ENCODE results near the gene SMURF2. TPM values are rescaled to one million over a fixed set of nuclear protein-coding genes. Genes with fewer than 3 reads are reported as not detected.
A peak's percentile ranks its signal among the peaks of the same experiment; 100 is the strongest.

SMURF2 gene
- total and polyA plus RNA-seq, 7 experiments from 2014 or later, result 8.8 to 35.7 (median 30.9) TPM

DNA sequence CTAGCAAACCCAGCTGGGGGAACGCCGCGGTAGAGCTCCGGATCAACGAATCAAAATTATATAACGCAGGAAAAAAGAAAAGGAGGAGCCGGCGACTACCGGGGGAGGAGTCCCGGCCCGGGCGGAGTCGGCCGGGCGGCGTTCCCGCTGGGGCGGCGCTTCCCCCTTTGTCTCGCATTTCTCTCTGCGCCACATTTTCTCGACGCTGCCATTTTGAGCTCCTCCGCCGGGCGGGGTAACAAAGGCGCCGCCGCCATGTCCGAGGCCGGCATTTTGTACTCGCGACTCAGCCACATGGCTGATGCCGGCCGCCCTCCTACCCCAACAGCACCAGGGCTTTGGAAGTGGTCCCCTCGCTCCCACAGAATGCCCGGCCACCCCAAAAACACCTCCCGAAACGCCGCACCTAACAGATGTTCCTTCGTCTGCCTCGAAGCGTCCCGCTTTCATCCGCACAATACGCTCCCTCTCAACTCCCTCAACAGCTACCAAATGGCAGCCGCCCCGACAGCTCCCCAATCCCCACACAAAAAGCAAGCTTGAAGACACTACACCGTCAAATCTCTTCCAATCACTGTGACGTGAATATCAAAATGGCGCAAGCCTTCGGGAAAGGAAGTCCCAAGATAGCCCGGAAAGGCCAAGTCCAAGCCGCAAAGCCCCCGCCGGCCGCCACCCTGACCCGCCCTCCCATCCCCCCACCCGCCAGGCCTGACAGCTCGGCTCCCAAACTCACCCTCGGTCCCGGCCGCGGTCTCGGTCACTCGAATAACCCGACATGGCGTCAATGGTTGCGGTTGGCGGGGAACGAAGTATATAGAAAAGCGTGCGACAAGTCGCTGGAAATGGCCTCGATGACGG is 156.5 kb downstream of the SMURF2 start:
- H3K27me3 ChIP-seq (ENCODE audit: control insufficient read depth in 2 of 2, insufficient read depth in 2 of 2, low read length in 2 of 2), result no peaks in the 10 kb centered on the region
- peaks cover 0 to 31% (median 0%) of the 10 kb centered on the region in 11 donors for H3K9me3 Mint-ChIP-seq
- peak overlapping the region; percentile 99 to 100 (median 100) for H3K27ac Mint-ChIP-seq
- intact Hi-C loops (cut with micrococcal nuclease), result loop anchor here (1.0 to 10.0 kb wide), 26 partner anchors 8 to 1055 kb away; partner anchors contain the start of genes ERN1 (in 2 of the 2), FTSJ3 (in 2 of the 2), POLG2 (in 2 of the 2) and PSMC5 (in 2 of the 2)
- peaks cover 14 to 74% (median 54%) of the 10 kb centered on the region in 5 donors for H3K36me3 Mint-ChIP-seq
- peak overlapping the region; percentile 97 to 100 (median 99) for H3K4me3 Mint-ChIP-seq
- peaks cover 41 to 50% of the 10 kb centered on the region in 2 donors for H3K4me1 ChIP-seq (ENCODE audit: control insufficient read depth in 2 of 2, insufficient read depth in 2 of 2, low read length in 2 of 2)
- H3K4me3 ChIP-seq (ENCODE audit: low read length), result peak overlapping the region; percentile 98
- ATAC-seq (peak; percentile 37), DNase-seq (peak; percentile 77 to 95 (median 91))
- ChIA-PET POLR2A (interaction anchor here (0.6 to 5.5 kb wide), 59 partner anchors 9 to 1750 kb away, joined by 3 to 224 read pairs (median 4); partner anchors contain the start of genes CCDC47, DDX42, ERN1 and ICAM2), CTCF (interaction anchor here (0.6 to 3.7 kb wide), 9 partner anchors 9 to 763 kb away, joined by 3 to 30 read pairs (median 4); partner anchors contain the start of genes CCDC47 and POLG2)
- H3K27ac ChIP-seq (ENCODE audit: low read depth, low read length), result peak overlapping the region; percentile 100
- peaks cover 40 to 76% (median 50%) of the 10 kb centered on the region in 3 experiments for H3K36me3 ChIP-seq (ENCODE audit: control insufficient read depth in 2 of 3, insufficient read depth in 3 of 3, low read length in 3 of 3)
- H3K4me1 Mint-ChIP-seq, result peaks cover 33 to 84% (median 75%) of the 10 kb centered on the region in 7 donors
- peaks cover 0 to 11% (median 0%) of the 10 kb centered on the region in 5 donors for H3K27me3 Mint-ChIP-seq
- no peaks in the 10 kb centered on the region for H3K9me3 ChIP-seq (ENCODE audit: control insufficient read depth in 2 of 3, low read length in 3 of 3)

DNA sequence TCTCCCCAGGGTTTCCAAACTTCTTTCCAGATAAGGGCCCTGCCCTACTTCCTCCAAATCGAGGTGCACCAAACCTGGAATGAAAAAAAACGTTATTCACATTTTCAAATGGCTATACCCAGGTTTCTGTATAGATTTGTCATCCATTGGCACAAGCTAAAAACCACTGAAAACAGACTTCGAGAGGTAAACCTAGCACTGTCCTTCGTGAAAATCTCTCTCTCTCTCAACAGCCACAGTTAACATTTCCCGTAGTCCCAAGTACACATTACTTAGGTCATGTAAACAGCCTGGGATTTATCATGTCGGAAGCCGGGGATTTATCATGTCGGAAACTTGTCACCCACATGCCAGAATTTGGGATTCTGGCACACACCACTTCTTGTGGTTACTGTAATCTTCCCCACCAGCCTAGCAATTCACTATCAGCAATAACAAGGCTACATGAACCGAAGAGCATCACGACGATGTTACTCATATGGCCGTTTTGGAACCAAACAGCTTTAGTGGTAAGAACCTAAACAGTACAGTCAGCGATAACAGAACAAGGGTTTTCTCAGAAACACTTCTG is 157.3 kb downstream of the SMURF2 start:
- no peak for ATAC-seq
- H3K27me3 Mint-ChIP-seq, result peaks cover 0 to 11% (median 0%) of the 10 kb centered on the region in 5 donors
- no peaks in the 10 kb centered on the region for H3K9me3 ChIP-seq (ENCODE audit: control insufficient read depth in 2 of 3, low read length in 3 of 3)
- intact Hi-C loops (cut with micrococcal nuclease), result loop anchor here (5.0 to 10.0 kb wide), 7 partner anchors 97 to 678 kb away; partner anchors contain the start of genes FTSJ3 (in 1 of the 2), GNA13 (in 1 of the 2), LRRC37A3 (in 1 of the 2) and PSMC5 (in 1 of the 2)
- H3K9me3 Mint-ChIP-seq, result peaks cover 0 to 34% (median 0%) of the 10 kb centered on the region in 11 donors
- peak overlapping the region; percentile 99 to 100 (median 100) for H3K27ac Mint-ChIP-seq
- ChIA-PET CTCF (interaction anchor here (0.8 to 3.7 kb wide), 7 partner anchors 8 to 731 kb away, joined by 3 to 30 read pairs (median 4); partner anchors contain the start of genes CCDC47 and POLG2), POLR2A (interaction anchor here (0.6 to 5.5 kb wide), 52 partner anchors 8 to 1751 kb away, joined by 3 to 224 read pairs (median 4); partner anchors contain the start of genes CCDC47, DDX42, ERN1 and ICAM2)
- H3K4me3 ChIP-seq (ENCODE audit: low read length), result peak overlapping the region; percentile 98
- H3K36me3 Mint-ChIP-seq, result peaks cover 14 to 74% (median 58%) of the 10 kb centered on the region in 5 donors
- no peaks in the 10 kb centered on the region for H3K27me3 ChIP-seq (ENCODE audit: control insufficient read depth in 2 of 2, insufficient read depth in 2 of 2, low read length in 2 of 2)
- H3K36me3 ChIP-seq (ENCODE audit: control insufficient read depth in 2 of 3, insufficient read depth in 3 of 3, low read length in 3 of 3), result peaks cover 46 to 76% (median 53%) of the 10 kb centered on the region in 3 experiments
- peak overlapping the region; percentile 100 for H3K27ac ChIP-seq (ENCODE audit: low read depth, low read length)
- DNase-seq, result peak in 1 of 9 donors; percentile 35
- H3K4me3 Mint-ChIP-seq, result peak overlapping the region; percentile 97 to 100 (median 99)
- H3K4me1 Mint-ChIP-seq, result peaks cover 33 to 85% (median 77%) of the 10 kb centered on the region in 7 donors
- H3K4me1 ChIP-seq (ENCODE audit: control insufficient read depth in 2 of 2, insufficient read depth in 2 of 2, low read length in 2 of 2), result peaks cover 41 to 53% of the 10 kb centered on the region in 2 donors

- H3K4me3 ChIP-seq (ENCODE audit: low read length), result peak overlapping the region; percentile 98
- intact Hi-C loops (cut with micrococcal nuclease), result loop anchor here in 1 of 2 donors (10.0 kb wide), 1 partner anchor 411 kb away; the partner anchor contains the start of gene LRRC37A3
- H3K27me3 ChIP-seq (ENCODE audit: control insufficient read depth in 2 of 2, insufficient read depth in 2 of 2, low read length in 2 of 2), result no peaks in the 10 kb centered on the region
- H3K9me3 ChIP-seq (ENCODE audit: control insufficient read depth in 2 of 3, low read length in 3 of 3), result no peaks in the 10 kb centered on the region
- DNase-seq (peak in 2 of 9 donors; percentile 8 to 14), ATAC-seq (no peak)
- H3K27ac ChIP-seq (ENCODE audit: low read depth, low read length), result peak overlapping the region; percentile 100
- Mint-ChIP-seq H3K9me3 (peaks cover 0 to 39% (median 0%) of the 10 kb centered on the region in 11 donors), H3K4me3 (peak overlapping the region; percentile 97 to 100 (median 99)), H3K27ac (peak overlapping the region; percentile 99 to 100 (median 100)), H3K27me3 (peaks cover 0 to 11% (median 0%) of the 10 kb centered on the region in 5 donors), H3K4me1 (peaks cover 33 to 85% (median 76%) of the 10 kb centered on the region in 7 donors), H3K36me3 (peaks cover 14 to 78% (median 61%) of the 10 kb centered on the region in 5 donors)
- H3K4me1 ChIP-seq (ENCODE audit: control insufficient read depth in 2 of 2, insufficient read depth in 2 of 2, low read length in 2 of 2), result peaks cover 41 to 54% of the 10 kb centered on the region in 2 donors
- POLR2A ChIA-PET, result interaction anchor here (0.6 to 5.5 kb wide), 19 partner anchors 7 to 1752 kb away, joined by 3 to 224 read pairs (median 6); partner anchors contain the start of genes CCDC47, DDX42, PECAM1 and POLG2
- peaks cover 47 to 80% (median 60%) of the 10 kb centered on the region in 3 experiments for H3K36me3 ChIP-seq (ENCODE audit: control insufficient read depth in 2 of 3, insufficient read depth in 3 of 3, low read length in 3 of 3)
- CTCF ChIA-PET, result interaction anchor here (1.2 kb wide), 2 partner anchors 13 to 84 kb away, joined by 4 read pairs; no protein-coding TSS in a partner anchor
These were observed 158.0 kb downstream of the SMURF2 start for GRCh38 chr17:64503821-64504768.

DNA sequence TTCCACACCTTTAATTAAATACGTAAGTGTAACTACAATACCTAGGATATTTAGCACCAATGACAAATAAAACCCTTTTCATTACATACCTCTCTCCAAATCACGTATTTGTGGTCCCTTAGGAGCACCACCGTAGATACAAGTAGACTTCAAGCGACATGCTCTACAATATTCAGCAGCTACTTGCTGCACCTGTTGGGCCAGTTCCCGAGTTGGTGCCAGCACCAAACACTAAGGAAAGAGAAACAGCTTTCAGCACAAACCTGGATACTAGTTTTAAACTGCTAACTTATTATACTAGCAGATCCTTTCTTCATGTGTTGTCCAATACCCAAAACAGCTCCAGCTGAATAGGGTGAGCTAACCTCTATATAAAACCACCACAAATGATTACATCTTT is 158.8 kb downstream of the SMURF2 start:
- no peak for ATAC-seq
- Mint-ChIP-seq H3K27ac (peak overlapping the region in 8 of 9 donors; percentile 44 to 100 (median 87)), H3K4me1 (peaks cover 33 to 83% (median 73%) of the 10 kb centered on the region in 7 donors), H3K27me3 (peaks cover 0 to 11% (median 0%) of the 10 kb centered on the region in 5 donors), H3K36me3 (peaks cover 16 to 83% (median 61%) of the 10 kb centered on the region in 5 donors), H3K9me3 (peaks cover 0 to 43% (median 0%) of the 10 kb centered on the region in 11 donors), H3K4me3 (peak overlapping the region in 9 of 10 donors; percentile 27 to 100 (median 99))
- Histone ChIP-seq H3K27me3 (ENCODE audit: control insufficient read depth in 2 of 2, insufficient read depth in 2 of 2, low read length in 2 of 2) (no peaks in the 10 kb centered on the region), H3K9me3 (ENCODE audit: control insufficient read depth in 2 of 3, low read length in 3 of 3) (no peaks in the 10 kb centered on the region), H3K4me1 (ENCODE audit: control insufficient read depth in 2 of 2, insufficient read depth in 2 of 2, low read length in 2 of 2) (peaks cover 35 to 49% of the 10 kb centered on the region in 2 donors), H3K27ac (ENCODE audit: low read depth, low read length) (peak overlapping the region; percentile 100), H3K36me3 (ENCODE audit: control insufficient read depth in 2 of 3, insufficient read depth in 3 of 3, low read length in 3 of 3) (peaks cover 51 to 83% (median 64%) of the 10 kb centered on the region in 3 experiments), H3K4me3 (ENCODE audit: low read length) (no peak overlapping the region)
- ChIA-PET POLR2A (interaction anchor here (0.6 to 5.5 kb wide), 7 partner anchors 7 to 747 kb away, joined by 3 to 224 read pairs (median 52); partner anchors contain the start of genes PECAM1 and POLG2), CTCF (interaction anchor here (1.2 kb wide), 1 partner anchor 84 kb away, joined by 4 read pairs; no protein-coding TSS in a partner anchor)
- intact Hi-C loops (cut with micrococcal nuclease), result loop anchor here in 1 of 2 donors (10.0 kb wide), 1 partner anchor 411 kb away; the partner anchor contains the start of gene LRRC37A3
- DNase-seq, result peak in 3 of 9 donors; percentile 9 to 16 (median 12)

GRCh38 chr17:64502809-64503208 is 159.3 kb downstream of the SMURF2 start:
- Mint-ChIP-seq H3K9me3 (peaks cover 0 to 47% (median 0%) of the 10 kb centered on the region in 11 donors), H3K4me1 (peaks cover 35 to 83% (median 74%) of the 10 kb centered on the region in 7 donors), H3K4me3 (peak overlapping the region in 8 of 10 donors; percentile 36 to 100 (median 98)), H3K27ac (peak overlapping the region; percentile 44 to 100 (median 86)), H3K36me3 (peaks cover 17 to 85% (median 61%) of the 10 kb centered on the region in 5 donors), H3K27me3 (peaks cover 0 to 11% (median 0%) of the 10 kb centered on the region in 5 donors)
- ATAC-seq, result no peak
- H3K9me3 ChIP-seq (ENCODE audit: control insufficient read depth in 2 of 3, low read length in 3 of 3), result no peaks in the 10 kb centered on the region
- H3K36me3 ChIP-seq (ENCODE audit: control insufficient read depth in 2 of 3, insufficient read depth in 3 of 3, low read length in 3 of 3), result peaks cover 51 to 83% (median 64%) of the 10 kb centered on the region in 3 experiments
- peaks cover 30 to 43% of the 10 kb centered on the region in 2 donors for H3K4me1 ChIP-seq (ENCODE audit: control insufficient read depth in 2 of 2, insufficient read depth in 2 of 2, low read length in 2 of 2)
- intact Hi-C loops (cut with micrococcal nuclease), result loop anchor here in 1 of 2 donors (10.0 kb wide), 1 partner anchor 412 kb away; the partner anchor contains the start of gene LRRC37A3
- H3K4me3 ChIP-seq (ENCODE audit: low read length), result no peak overlapping the region
- peak overlapping the region; percentile 20 for H3K27ac ChIP-seq (ENCODE audit: low read depth, low read length)
- ChIA-PET CTCF (interaction anchor here (1.0 to 1.2 kb wide), 2 partner anchors 82 to 83 kb away, joined by 4 to 8 read pairs; no protein-coding TSS in a partner anchor), POLR2A (interaction anchor here (0.5 to 5.5 kb wide), 8 partner anchors 6 to 711 kb away, joined by 3 to 224 read pairs (median 4); partner anchors contain the start of gene POLG2)
- no peaks in the 10 kb centered on the region for H3K27me3 ChIP-seq (ENCODE audit: control insufficient read depth in 2 of 2, insufficient read depth in 2 of 2, low read length in 2 of 2)
- peak in 2 of 9 donors; percentile 4 to 10 for DNase-seq

All from naive thymus-derived CD4-positive, alpha-beta T cell (primary cell).